Ovary (tissue), 9 donors: ENCODE results near the gene ETV5. TPM values are rescaled to one million over a fixed set of nuclear protein-coding genes. Genes with fewer than 3 reads are reported as not detected.

Experiments used
- DNase-seq, 5 donors: peaks; one replicate each; pipeline ENCODE4 v3.0.0-alpha.2; 2019 to 2020
- H3K27ac ChIP-seq, 2 donors: fragments of 200-600 bp; one replicate each; pipeline versions ENCODE4 v1.5.1 to v1.8.0; 2019 to 2022
- H3K27me3 ChIP-seq: fragments of 200-600 bp; one replicate; pipeline ENCODE4 v1.8.0; 2022
- H3K36me3 ChIP-seq: fragments of 200-600 bp; sonication (generic); one replicate; pipeline ENCODE4 v1.5.1; 2019
- H3K4me1 ChIP-seq: one replicate; pipeline ENCODE4 v1.8.1; 2013; ENCODE audit warnings: mild to moderate bottlenecking, moderate library complexity; ENCODE audit not compliant: insufficient read depth
- H3K4me3 ChIP-seq: fragments of 200-600 bp; sonication (generic); one replicate; pipeline ENCODE4 v1.5.1; 2017
- H3K9me3 ChIP-seq, 2 donors: fragments of 200-600 bp in 1 of 2; sonication (generic) in 1 of 2; one replicate each; pipeline versions ENCODE4 v1.5.1 to v1.8.1; 2013 to 2019; ENCODE audit warnings: mild to moderate bottlenecking in 1 of 2, moderate library complexity in 1 of 2
- CTCF ChIP-seq, 3 donors: fragments of 450-650 bp in 2 of 3; fragments of 200-600 bp in 1 of 3; IDR thresholded peaks; one replicate each; pipeline versions ENCODE4 v1.5.1 to v1.8.0; 2016 to 2022; ENCODE audit warnings: antibody characterized with exemption in 3 of 3, mild to moderate bottlenecking in 1 of 3
- EP300 ChIP-seq: sonication (generic); formaldehyde crosslinking; IDR thresholded peaks from one replicate; pipeline ENCODE4 v1.6.1; 2017; ENCODE audit warnings: antibody characterized with exemption
- POLR2A ChIP-seq: fragments of 450-650 bp; IDR thresholded peaks from one replicate; pipeline ENCODE4 v1.6.1; 2017; ENCODE audit warnings: antibody characterized with exemption, mild to moderate bottlenecking, moderate library complexity
- WGBS, 3 donors: extraction: QIAGEN DNeasy Blood & Tissue Kit in 1 of 3; methylation state at CpG; one replicate each; pipeline versions ENCODE4 v1.1.5 to v1.1.7; 2013 to 2017; 5-methylcytosine and 5-hydroxymethylcytosine counted together
- intact Hi-C, 4 donors: fragments of 100-400 bp; cut with DNase I; formaldehyde crosslinking; loops; one replicate each; pipeline versions ENCODE4 v1.11.0 to v1.15.1; 2022 to 2023
- polyA plus RNA-seq, 2 donors: library from polyadenylated mRNA; stranded (reverse); fragments of 200-250 nt in 1 of 2; fragments of 350-450 nt in 1 of 2; fragmentation: Illumina TruSeq in 1 of 2; extraction: RNeasy Lipid Tissue Mini Kit (QIAGEN cat#74804) in 1 of 2; gene quantifications; one replicate each; pipeline ENCODE4 v1.2.3, GENCODE V29; 2013 to 2014
- total RNA-seq, 7 donors: library from RNA; depleted of rRNA in 2 of 7; stranded (reverse); fragments of >200 nt in 2 of 7; fragmentation: NEBNext Ultra II Directional in 3 of 7; extraction: Animal tissue kit (Norgen Biotek cat#: 25700) in 3 of 7; gene quantifications; one replicate each; pipeline versions ENCODE4 v1.1.0 to v1.2.4, GENCODE V29; 2016 to 2023
- donor health status: DM: no; HTN: no; CAD: no; lungs with moderate emphysema.
- donor health status: DM: no; HTN: no; CAD: no.
- donor health status: Bipolar disorder and iron deficiency.
- donor health status: DM: yes; HTN: yes; CAD: no.
- donor health status: DM: no; HTN: no; CAD: no.
- donor health status: DM: yes; HTN: yes; CAD: no.

Gene ETV5
- total and polyA plus RNA-seq, 9 donors, result 1.8 to 20.4 (median 6.6) TPM

GRCh38 chr3:186143250-186143649 is 34.4 kb upstream of the ETV5 start:
- Histone ChIP-seq H3K4me3 (no peak overlapping the region), H3K9me3 (no peaks in the 10 kb centered on the region), H3K36me3 (no peaks in the 10 kb centered on the region), H3K4me1 (no peaks in the 10 kb centered on the region), H3K27me3 (no peaks in the 10 kb centered on the region), H3K27ac (no peak overlapping the region)
- intact Hi-C loops, result no loop called here
- no peak for TF ChIP-seq CTCF (IDR thresholded peaks at IDR 0.05)
- TF ChIP-seq POLR2A, result no peak
- TF ChIP-seq EP300, result no peak
- DNase-seq, result no peak
- 42 to 56% (median 47%) methylated on average over 1 of the region's 1 CpG for WGBS, 3 donors

- intact Hi-C loops, result no loop called here
- no peak for TF ChIP-seq POLR2A
- TF ChIP-seq EP300, result no peak
- TF ChIP-seq CTCF (IDR thresholded peaks at IDR 0.05), result no peak
- Histone ChIP-seq H3K27ac (no peak overlapping the region), H3K4me1 (no peaks in the 10 kb centered on the region), H3K4me3 (no peak overlapping the region), H3K9me3 (no peaks in the 10 kb centered on the region), H3K27me3 (no peaks in the 10 kb centered on the region), H3K36me3 (no peaks in the 10 kb centered on the region)
- DNase-seq, result no peak
Observed at GRCh38 chr3:186142393-186142932, 33.6 kb upstream of the ETV5 start.

GRCh38 chr3:186141790-186142189 is 32.9 kb upstream of the ETV5 start:
- Histone ChIP-seq H3K4me1 (no peaks in the 10 kb centered on the region), H3K27ac (no peak overlapping the region), H3K9me3 (no peaks in the 10 kb centered on the region), H3K4me3 (no peak overlapping the region), H3K36me3 (no peaks in the 10 kb centered on the region), H3K27me3 (no peaks in the 10 kb centered on the region)
- 48 to 57% (median 54%) methylated on average over 2 of the region's 2 CpGs for WGBS, 3 donors
- TF ChIP-seq POLR2A (no peak), CTCF (IDR thresholded peaks at IDR 0.05) (no peak), EP300 (no peak)
- intact Hi-C loops, result no loop called here
- DNase-seq, result no peak

GRCh38 chr3:186138272-186138981 is 29.5 kb upstream of the ETV5 start:
- H3K27ac ChIP-seq, result no peak overlapping the region
- 76 to 83% (median 77%) methylated on average over 12 of the region's 12 CpGs for WGBS, 3 donors
- no peak overlapping the region for H3K4me3 ChIP-seq
- H3K4me1 ChIP-seq, result no peaks in the 10 kb centered on the region
- H3K9me3 ChIP-seq, result no peaks in the 10 kb centered on the region
- DNase-seq, result no peak
- TF ChIP-seq CTCF (IDR thresholded peaks at IDR 0.05) (no peak), EP300 (no peak), POLR2A (no peak)
- intact Hi-C loops, result no loop called here
- H3K27me3 ChIP-seq, result no peaks in the 10 kb centered on the region
- no peaks in the 10 kb centered on the region for H3K36me3 ChIP-seq
